Ascending aorta (tissue), 2 donors: ENCODE data around the gene KPTN. TPM values are rescaled to one million over a fixed set of nuclear protein-coding genes. Genes with fewer than 3 reads are reported as not detected.
"Not testable (repeated sequence)": the region's sequence is repeated elsewhere in the genome, so short reads cannot be mapped to it uniquely, and the experiment has no call there.

Experiments used
- DNase-seq, 2 donors: peaks; one replicate each; pipeline ENCODE4 v3.0.0-alpha.2; 2019; ENCODE audit warnings: low spot score in 2 of 2
- H3K27ac ChIP-seq, 2 donors: fragments of 200-600 bp; sonication (generic); one replicate each; pipeline ENCODE4 v1.5.1; 2016 to 2017; ENCODE audit warnings: mild to moderate bottlenecking in 1 of 2
- H3K27me3 ChIP-seq: fragments of 200-600 bp; sonication (generic); one replicate; pipeline ENCODE4 v1.5.1; 2017
- H3K36me3 ChIP-seq, 2 donors: fragments of 200-600 bp; sonication (generic); one replicate each; pipeline ENCODE4 v1.5.1; 2016
- H3K4me1 ChIP-seq, 2 donors: fragments of 200-600 bp; sonication (generic); one replicate each; pipeline ENCODE4 v1.5.1; 2016 to 2017; ENCODE audit warnings: mild to moderate bottlenecking in 1 of 2
- H3K4me3 ChIP-seq, 2 donors: fragments of 200-600 bp; sonication (generic); one replicate each; pipeline ENCODE4 v1.5.1; 2016 to 2017; ENCODE audit warnings: mild to moderate bottlenecking in 1 of 2
- H3K9me3 ChIP-seq, 2 donors: fragments of 200-600 bp; sonication (generic); one replicate each; pipeline ENCODE4 v1.5.1; 2016
- CTCF ChIP-seq, 3 experiments: fragments of 200-600 bp in 2 of 3; fragments of 450-650 bp in 1 of 3; sonication (generic) in 2 of 3; IDR thresholded peaks; one replicate each; pipeline ENCODE4 v1.5.1; 2016 to 2019; ENCODE audit warnings: antibody characterized with exemption in 3 of 3, mild to moderate bottlenecking in 1 of 3, moderate library complexity in 1 of 3
- intact Hi-C: fragments of 100-400 bp; cut with DNase I; formaldehyde crosslinking; loops from one replicate; pipeline ENCODE4 v1.15.1; 2023
- total RNA-seq: library from RNA; depleted of rRNA; stranded (reverse); fragments of >200 nt; gene quantifications from one replicate; pipeline ENCODE4 v1.1.0, GENCODE V29; 2016

The KPTN gene
- total RNA-seq, 1 donor from 2014 or later = 26.0 TPM

GRCh38 chr19:47489072-47489914, 5.3 kb upstream of the KPTN start:
- H3K4me3 ChIP-seq = no peak overlapping the region
- no peak for DNase-seq
- no peak for TF ChIP-seq CTCF (IDR thresholded peaks at IDR 0.05)
- no peak overlapping the region for H3K27ac ChIP-seq
- peaks cover 52 to 55% of the 10 kb centered on the region in 2 donors for H3K36me3 ChIP-seq
- intact Hi-C loops = no loop called here
- peaks cover 0 to 8% of the 10 kb centered on the region in 2 donors for H3K4me1 ChIP-seq
- no peaks in the 10 kb centered on the region for H3K9me3 ChIP-seq
- H3K27me3 ChIP-seq = no peaks in the 10 kb centered on the region

- Histone ChIP-seq H3K9me3 (no peaks in the 10 kb centered on the region), H3K4me3 (no peak overlapping the region), H3K27ac (no peak overlapping the region), H3K27me3 (no peaks in the 10 kb centered on the region), H3K4me1 (peaks cover 0 to 8% of the 10 kb centered on the region in 2 donors), H3K36me3 (peaks cover 48 to 50% of the 10 kb centered on the region in 2 donors)
- no peak for DNase-seq
- no peak for TF ChIP-seq CTCF (IDR thresholded peaks at IDR 0.05)
- intact Hi-C loops = no loop called here
Observed at GRCh38 chr19:47487551-47488515, 3.8 kb upstream of the KPTN start.

- Histone ChIP-seq H3K36me3 (peaks cover 38 to 41% of the 10 kb centered on the region in 2 donors), H3K9me3 (no peaks in the 10 kb centered on the region), H3K27ac (no peak overlapping the region), H3K4me3 (no peak overlapping the region), H3K27me3 (no peaks in the 10 kb centered on the region), H3K4me1 (peaks cover 0 to 8% of the 10 kb centered on the region in 2 donors)
- no peak for DNase-seq
- TF ChIP-seq CTCF (IDR thresholded peaks at IDR 0.05) = no peak
- intact Hi-C loops = no loop called here
Observed at GRCh38 chr19:47486900-47487299, 2.9 kb upstream of the KPTN start.

DNA sequence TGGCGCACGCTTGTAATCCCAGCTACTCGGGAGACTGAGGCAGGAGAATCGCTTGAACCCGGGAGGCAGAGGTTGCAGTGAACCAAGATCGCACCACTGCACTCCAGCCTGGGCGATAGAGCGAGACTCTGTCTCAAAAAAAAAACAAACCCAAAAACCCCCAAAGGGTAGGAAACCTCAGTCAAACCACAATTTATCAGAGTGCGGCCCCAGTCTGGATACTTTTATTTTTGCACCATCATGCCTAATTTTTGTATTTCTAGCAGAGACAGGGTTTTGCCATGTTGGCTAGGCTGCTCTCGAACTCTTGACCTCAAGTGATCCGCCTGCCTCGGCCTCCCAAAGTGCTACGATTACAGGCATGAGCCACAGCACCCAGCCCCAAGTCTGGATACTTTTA, 2.2 kb upstream of the KPTN start:
- DNase-seq, H3K27me3 ChIP-seq, intact Hi-C loops, H3K9me3 ChIP-seq, H3K27ac ChIP-seq, H3K4me1 ChIP-seq, H3K4me3 ChIP-seq: not testable (repeated sequence)
- H3K36me3 ChIP-seq = peaks cover 31 to 34% of the 10 kb centered on the region in 2 donors

DNA sequence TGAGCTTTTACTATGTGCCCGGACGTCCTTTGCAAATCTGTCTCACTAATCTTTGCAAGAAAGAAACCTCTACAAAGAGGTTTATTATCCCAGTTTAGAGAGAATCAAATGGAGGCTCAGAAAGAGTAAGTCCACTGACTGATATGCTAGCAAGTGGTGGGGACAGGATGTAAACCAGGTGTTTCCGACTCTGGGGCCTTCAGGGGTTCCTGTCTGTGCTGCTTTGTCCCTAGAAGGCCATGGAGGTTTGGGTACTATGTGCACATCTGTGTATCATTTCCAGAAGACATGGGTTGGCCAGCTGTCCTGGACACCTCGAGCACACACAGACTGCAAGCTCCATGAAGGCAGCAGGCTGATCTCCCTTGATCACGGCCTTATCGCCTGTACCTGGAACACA, 1.2 kb upstream of the KPTN start:
- H3K27ac ChIP-seq = no peak overlapping the region
- H3K27me3 ChIP-seq = no peaks in the 10 kb centered on the region
- no peak for DNase-seq
- intact Hi-C loops = no loop called here
- H3K36me3 ChIP-seq = peaks cover 23 to 27% of the 10 kb centered on the region in 2 donors
- H3K4me3 ChIP-seq = no peak overlapping the region
- TF ChIP-seq CTCF (IDR thresholded peaks at IDR 0.05) = no peak
- no peaks in the 10 kb centered on the region for H3K9me3 ChIP-seq
- peaks cover 0 to 8% of the 10 kb centered on the region in 2 donors for H3K4me1 ChIP-seq
